Body of pancreas (tissue), 4 donors: ENCODE results near the gene PLXDC2. TPM values are rescaled to one million over a fixed set of nuclear protein-coding genes. Genes with fewer than 3 reads are reported as not detected.
A peak's percentile ranks its signal among the peaks of the same experiment; 100 is the strongest.

ENCODE experiments used
- ATAC-seq: fragments of 150-250 bp; one replicate; pipeline ENCODE4 v1.9.1; 2016
- DNase-seq, 4 donors: peaks; one replicate each; pipeline ENCODE4 v3.0.0-alpha.2; 2019
- H3K27ac ChIP-seq, 4 donors: fragments of 200-600 bp; sonication (generic); 1 replicate in 3 of 4; 2 replicates in 1 of 4; pipeline versions ENCODE4 v1.5.1 to v1.6.1; 2016 to 2019; ENCODE audit warnings: mild to moderate bottlenecking in 1 of 4, mixed read lengths in 1 of 4, moderate library complexity in 1 of 4
- H3K27me3 ChIP-seq, 2 donors: fragments of 200-600 bp; sonication (generic); one replicate each; pipeline ENCODE4 v1.6.0; 2016; ENCODE audit warnings: mild to moderate bottlenecking in 1 of 2
- H3K36me3 ChIP-seq, 2 donors: fragments of 200-600 bp; sonication (generic); replicated peaks in 1 of 2; 2 replicates each; pipeline ENCODE4 v1.5.1; 2016; ENCODE audit warnings: low read depth in 2 of 2; ENCODE audit not compliant: insufficient read depth in 1 of 2
- H3K4me1 ChIP-seq: fragments of 200-600 bp; sonication (generic); one replicate; pipeline ENCODE4 v1.6.0; 2016
- H3K4me3 ChIP-seq, 2 donors: fragments of 200-600 bp; sonication (generic); 1 replicate in 1 of 2; 2 replicates in 1 of 2; pipeline ENCODE4 v1.5.1; 2016 to 2019
- H3K9me3 ChIP-seq, 3 donors: fragments of 200-600 bp; sonication (generic); 1 replicate in 2 of 3; 2 replicates in 1 of 3; pipeline ENCODE4 v1.5.1; 2016
- POLR2A ChIP-seq, 3 donors: fragments of 450-650 bp; IDR thresholded peaks; one replicate each; pipeline ENCODE4 v1.6.1; 2016; ENCODE audit warnings: antibody characterized with exemption in 3 of 3, mild to moderate bottlenecking in 2 of 3
- WGBS, 2 donors: methylation state at CpG; one replicate each; pipeline ENCODE4 v1.1.5; 2017; 5-methylcytosine and 5-hydroxymethylcytosine counted together
- intact Hi-C: fragments of 100-400 bp; cut with DNase I; formaldehyde crosslinking; loops from one replicate; pipeline ENCODE4 v1.15.1; 2023
- total RNA-seq, 2 donors: library from RNA; depleted of rRNA; stranded (reverse); fragments of >200 nt; gene quantifications; one replicate each; pipeline ENCODE4 v1.1.0, GENCODE V29; 2016
- TF ChIP-seq, protein P1 (sequence below), 7 experiments: fragments of 450-650 bp in 4 of 7; fragments of 200-600 bp in 3 of 7; sonication (generic) in 3 of 7; IDR thresholded peaks; one replicate each; pipeline ENCODE4 v1.5.1; 2016 to 2019; ENCODE audit warnings: antibody characterized with exemption in 7 of 7

The PLXDC2 gene
- total RNA-seq, 2 donors from 2014 or later: 8.2 to 13.5 TPM

DNA sequence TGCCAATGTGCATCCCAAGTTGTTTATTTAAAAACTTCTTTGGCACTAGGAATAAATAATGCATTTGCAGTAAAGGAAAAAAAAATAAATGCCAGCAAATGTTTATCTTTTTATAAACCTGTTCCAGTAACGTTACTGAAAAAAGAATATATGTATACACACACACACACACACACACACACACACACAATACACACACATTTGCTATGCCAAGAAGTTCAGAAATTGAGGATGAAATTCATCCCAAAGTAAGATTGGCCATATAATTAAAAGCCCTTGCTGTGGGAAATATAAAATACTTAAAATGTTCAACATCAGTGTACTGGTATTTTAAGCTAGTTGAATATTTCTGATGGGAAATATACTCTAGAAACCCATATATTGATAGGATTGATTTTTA lies 2.6 kb downstream of the PLXDC2 start:
- WGBS, 2 donors: 10 to 11% methylated on average over 1 of the region's 1 CpG
- intact Hi-C loops: no loop called here
- no peak for TF ChIP-seq POLR2A (IDR thresholded peaks at IDR 0.05)
- TF ChIP-seq, protein P1, sequence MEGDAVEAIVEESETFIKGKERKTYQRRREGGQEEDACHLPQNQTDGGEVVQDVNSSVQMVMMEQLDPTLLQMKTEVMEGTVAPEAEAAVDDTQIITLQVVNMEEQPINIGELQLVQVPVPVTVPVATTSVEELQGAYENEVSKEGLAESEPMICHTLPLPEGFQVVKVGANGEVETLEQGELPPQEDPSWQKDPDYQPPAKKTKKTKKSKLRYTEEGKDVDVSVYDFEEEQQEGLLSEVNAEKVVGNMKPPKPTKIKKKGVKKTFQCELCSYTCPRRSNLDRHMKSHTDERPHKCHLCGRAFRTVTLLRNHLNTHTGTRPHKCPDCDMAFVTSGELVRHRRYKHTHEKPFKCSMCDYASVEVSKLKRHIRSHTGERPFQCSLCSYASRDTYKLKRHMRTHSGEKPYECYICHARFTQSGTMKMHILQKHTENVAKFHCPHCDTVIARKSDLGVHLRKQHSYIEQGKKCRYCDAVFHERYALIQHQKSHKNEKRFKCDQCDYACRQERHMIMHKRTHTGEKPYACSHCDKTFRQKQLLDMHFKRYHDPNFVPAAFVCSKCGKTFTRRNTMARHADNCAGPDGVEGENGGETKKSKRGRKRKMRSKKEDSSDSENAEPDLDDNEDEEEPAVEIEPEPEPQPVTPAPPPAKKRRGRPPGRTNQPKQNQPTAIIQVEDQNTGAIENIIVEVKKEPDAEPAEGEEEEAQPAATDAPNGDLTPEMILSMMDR (IDR thresholded peaks at IDR 0.05): no peak
- peaks cover 20% of the 10 kb centered on the region for H3K4me1 ChIP-seq
- ATAC-seq: no peak
- DNase-seq: no peak
- H3K4me3 ChIP-seq: no peak overlapping the region
- peaks cover 0 to 6% of the 10 kb centered on the region in 2 donors for H3K27me3 ChIP-seq
- H3K9me3 ChIP-seq: no peaks in the 10 kb centered on the region
- no peaks in the 10 kb centered on the region for H3K36me3 ChIP-seq
- no peak overlapping the region for H3K27ac ChIP-seq

DNA sequence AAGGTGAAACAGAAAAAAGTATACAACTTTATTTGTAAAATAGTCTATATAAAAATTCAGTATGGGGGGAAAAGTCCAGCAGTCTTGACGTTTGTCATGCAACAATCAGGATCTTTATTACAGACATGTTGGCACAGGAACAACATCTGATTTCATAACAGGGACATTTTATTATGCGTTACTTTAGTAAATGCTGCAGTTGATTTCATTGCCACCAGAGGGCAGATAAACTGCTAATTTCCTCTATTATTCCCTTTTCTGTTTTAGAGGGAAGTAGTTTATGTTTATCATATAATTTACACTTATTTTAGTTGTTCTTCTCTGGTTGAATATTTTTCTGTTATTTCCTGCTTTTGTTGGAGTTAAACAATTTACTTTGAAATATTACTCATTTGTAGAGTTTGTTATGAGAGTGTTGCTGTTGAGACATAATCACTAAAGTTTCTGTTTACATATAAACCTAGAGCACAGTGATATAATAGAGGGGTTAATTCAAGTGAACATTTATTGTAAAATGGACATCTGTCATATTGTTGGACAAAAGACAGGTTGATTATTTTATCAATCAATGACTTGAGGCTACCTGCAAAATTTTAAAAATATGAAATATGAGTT lies 3.3 kb downstream of the PLXDC2 start:
- DNase-seq (peak; percentile 27 to 67 (median 37)), ATAC-seq (no peak)
- peaks cover 20% of the 10 kb centered on the region for H3K4me1 ChIP-seq
- no peaks in the 10 kb centered on the region for H3K36me3 ChIP-seq
- H3K9me3 ChIP-seq: no peaks in the 10 kb centered on the region
- intact Hi-C loops: no loop called here
- H3K27me3 ChIP-seq: peaks cover 0 to 6% of the 10 kb centered on the region in 2 donors
- no peak overlapping the region for H3K4me3 ChIP-seq
- 0 to 1% methylated on average over 2 of the region's 2 CpGs for WGBS, 2 donors
- TF ChIP-seq, protein P1 (IDR thresholded peaks at IDR 0.05): peak; percentile 17 to 78 (median 71)
- no peak for TF ChIP-seq POLR2A (IDR thresholded peaks at IDR 0.05)
- H3K27ac ChIP-seq: no peak overlapping the region

DNA sequence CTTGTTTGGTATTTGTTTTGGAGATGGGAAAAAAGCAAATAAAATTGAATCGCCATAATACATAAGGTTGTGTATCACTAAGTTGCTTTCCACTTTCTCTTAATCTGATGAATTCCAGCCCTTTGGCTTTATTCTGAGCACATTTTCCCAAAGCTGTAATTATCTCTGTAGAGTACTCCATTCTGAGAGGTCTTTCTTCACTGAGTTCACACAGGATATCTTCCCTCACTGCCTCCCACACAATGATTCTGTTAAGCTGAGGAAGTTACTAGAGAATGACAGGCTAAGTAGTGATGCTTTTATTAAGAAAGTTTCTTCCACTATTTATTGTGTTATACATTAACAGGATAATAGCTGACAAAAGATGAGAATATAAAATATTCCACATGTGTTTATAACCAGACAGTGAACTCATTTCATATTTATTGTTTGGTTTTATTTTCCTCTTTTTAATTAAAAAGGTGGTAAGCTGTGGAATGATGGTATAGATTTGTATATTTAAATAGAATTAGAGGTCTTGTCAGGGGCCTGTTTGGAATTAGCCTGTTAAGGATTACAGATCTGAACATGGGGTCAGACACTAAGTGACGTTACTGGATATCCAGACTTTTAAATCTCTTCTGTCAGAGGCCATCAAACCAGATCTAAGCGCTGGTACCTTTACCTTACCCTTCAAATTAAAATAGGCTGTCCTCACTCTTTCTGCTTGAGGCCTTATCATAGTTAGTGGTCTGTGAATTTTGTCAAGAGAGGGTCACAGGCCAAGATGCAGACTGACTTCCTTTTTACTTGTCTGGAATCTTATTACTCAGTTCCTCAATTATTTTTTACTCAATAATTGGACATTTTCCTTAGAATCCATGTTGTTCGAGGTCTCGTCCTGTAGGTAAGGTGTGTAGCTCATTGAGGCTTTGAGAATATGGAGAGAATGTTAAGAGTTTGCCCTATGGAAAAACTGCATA lies 8.4 kb downstream of the PLXDC2 start:
- 66 to 72% methylated on average over 5 of the region's 5 CpGs for WGBS, 2 donors
- ATAC-seq (no peak), DNase-seq (no peak)
- H3K4me1 ChIP-seq: no peaks in the 10 kb centered on the region
- H3K36me3 ChIP-seq: no peaks in the 10 kb centered on the region
- no peak overlapping the region for H3K27ac ChIP-seq
- no peaks in the 10 kb centered on the region for H3K9me3 ChIP-seq
- TF ChIP-seq, protein P1 (IDR thresholded peaks at IDR 0.05): no peak
- no peak for TF ChIP-seq POLR2A (IDR thresholded peaks at IDR 0.05)
- H3K4me3 ChIP-seq: no peak overlapping the region
- H3K27me3 ChIP-seq: no peaks in the 10 kb centered on the region
- intact Hi-C loops: no loop called here

DNA sequence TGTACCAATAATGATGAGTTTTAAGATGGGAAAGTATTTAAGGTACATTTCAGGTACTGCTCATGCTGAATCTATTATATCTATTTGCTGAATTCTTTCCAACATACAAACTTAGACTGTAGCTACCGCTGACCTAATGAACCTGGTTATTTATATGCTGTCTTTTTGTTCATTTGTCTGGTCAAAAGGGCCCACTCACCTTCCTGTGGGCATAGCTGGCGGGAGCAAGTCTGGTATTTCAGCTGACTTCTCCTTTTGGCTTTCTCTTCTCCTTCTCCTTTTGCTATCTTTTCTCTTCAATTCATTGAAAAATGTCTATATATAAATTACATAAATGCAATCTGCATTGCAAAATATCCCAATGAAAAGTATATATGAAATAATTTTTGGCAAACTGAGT lies 9.5 kb downstream of the PLXDC2 start:
- H3K36me3 ChIP-seq: no peaks in the 10 kb centered on the region
- DNase-seq: no peak
- no peaks in the 10 kb centered on the region for H3K4me1 ChIP-seq
- ATAC-seq: no peak
- no peaks in the 10 kb centered on the region for H3K27me3 ChIP-seq
- TF ChIP-seq POLR2A (IDR thresholded peaks at IDR 0.05): no peak
- TF ChIP-seq, protein P1 (IDR thresholded peaks at IDR 0.05): no peak
- H3K9me3 ChIP-seq: no peaks in the 10 kb centered on the region
- H3K27ac ChIP-seq: no peak overlapping the region
- intact Hi-C loops: no loop called here
- WGBS, 2 donors: 61 to 80% methylated on average over 2 of the region's 2 CpGs
- no peak overlapping the region for H3K4me3 ChIP-seq
